Left lung (tissue), 10 donors: ENCODE data around the gene DDIT4. TPM values are rescaled to one million over a fixed set of nuclear protein-coding genes. Genes with fewer than 3 reads are reported as not detected.
A peak's percentile ranks its signal among the peaks of the same experiment; 100 is the strongest.

ENCODE experiments used
- ATAC-seq: fragments of 200-7000 bp; cut with Tn5 transposase; one replicate; pipeline ENCODE4 v1.9.1; 2020; ENCODE audit warnings: moderate library complexity
- DNase-seq, 4 donors: peaks; one replicate each; pipeline ENCODE4 v3.0.0-alpha.2; 2013 to 2020
- H3K27ac ChIP-seq, 2 donors: fragments of 200-600 bp; sonication (generic) in 1 of 2; one replicate each; pipeline versions ENCODE4 v1.5.0 to v1.8.0; 2020 to 2021
- H3K27me3 ChIP-seq, 2 donors: fragments of 200-600 bp; sonication (generic) in 1 of 2; one replicate each; pipeline versions ENCODE4 v1.5.0 to v1.8.0; 2020 to 2021
- H3K36me3 ChIP-seq, 2 donors: fragments of 200-600 bp; sonication (generic) in 1 of 2; one replicate each; pipeline versions ENCODE4 v1.5.0 to v1.8.0; 2020 to 2021
- H3K4me1 ChIP-seq, 2 donors: fragments of 200-600 bp; one replicate each; pipeline ENCODE4 v1.8.0; 2021
- H3K4me3 ChIP-seq, 2 donors: fragments of 200-600 bp; sonication (generic) in 1 of 2; one replicate each; pipeline versions ENCODE4 v1.5.0 to v1.8.0; 2020 to 2021; ENCODE audit warnings: mild to moderate bottlenecking in 1 of 2
- H3K9me3 ChIP-seq, 2 donors: fragments of 200-600 bp; sonication (generic) in 1 of 2; one replicate each; pipeline versions ENCODE4 v1.5.0 to v1.8.0; 2020 to 2021
- CTCF ChIP-seq, 2 donors: fragments of 200-600 bp; sonication (generic) in 1 of 2; IDR thresholded peaks; one replicate each; pipeline versions ENCODE4 v1.5.0 to v1.8.0; 2021; ENCODE audit warnings: antibody characterized with exemption in 2 of 2
- intact Hi-C, 2 donors: fragments of 100-400 bp; cut with DNase I; formaldehyde crosslinking; loops; one replicate each; pipeline versions ENCODE4 v1.11.2 to v1.14.2; 2022
- polyA plus RNA-seq, 6 donors: library from polyadenylated mRNA; unstranded; fragments of 120-200 nt; gene quantifications; one replicate each; pipeline ENCODE4 v1.2.1, GENCODE V29; 2013; ENCODE audit not compliant: insufficient read length in 6 of 6
- total RNA-seq, 2 donors: library from RNA; stranded (reverse); fragmentation: NEBNext Ultra II Directional; extraction: Animal tissue kit (Norgen Biotek cat#: 25700); gene quantifications; one replicate each; pipeline ENCODE4 v1.2.1, GENCODE V29; 2021
- donor health status: DM: no; HTN: yes; CAD: no.
- donor health status: DM: no; HTN: no; CAD: no.

DDIT4 gene
- total and polyA plus RNA-seq, 8 donors, result 40.7 to 98.7 (median 56.4) TPM

GRCh38 chr10:72312865-72313391, 39.2 kb downstream of the DDIT4 start:
- Histone ChIP-seq H3K36me3 (no peaks in the 10 kb centered on the region), H3K4me3 (no peak overlapping the region), H3K4me1 (peaks cover 37 to 70% of the 10 kb centered on the region in 2 donors), H3K9me3 (no peaks in the 10 kb centered on the region), H3K27ac (no peak overlapping the region), H3K27me3 (no peaks in the 10 kb centered on the region)
- no peak for DNase-seq
- intact Hi-C loops, result no loop called here
- TF ChIP-seq CTCF (IDR thresholded peaks at IDR 0.05), result no peak
- no peak for ATAC-seq

- ATAC-seq (no peak), DNase-seq (no peak)
- H3K9me3 ChIP-seq, result no peaks in the 10 kb centered on the region
- H3K4me3 ChIP-seq, result no peak overlapping the region
- H3K27me3 ChIP-seq, result no peaks in the 10 kb centered on the region
- intact Hi-C loops, result no loop called here
- TF ChIP-seq CTCF (IDR thresholded peaks at IDR 0.05), result no peak
- H3K36me3 ChIP-seq, result no peaks in the 10 kb centered on the region
- peak overlapping the region; percentile 75 to 92 for H3K27ac ChIP-seq
- H3K4me1 ChIP-seq, result peaks cover 31 to 70% of the 10 kb centered on the region in 2 donors
These were observed 40.5 kb downstream of the DDIT4 start for GRCh38 chr10:72314263-72314662.

- H3K36me3 ChIP-seq, result no peaks in the 10 kb centered on the region
- no peak for ATAC-seq
- TF ChIP-seq CTCF (IDR thresholded peaks at IDR 0.05), result no peak
- H3K4me1 ChIP-seq, result peaks cover 29 to 68% of the 10 kb centered on the region in 2 donors
- no peaks in the 10 kb centered on the region for H3K9me3 ChIP-seq
- peak overlapping the region; percentile 75 to 92 for H3K27ac ChIP-seq
- H3K4me3 ChIP-seq, result no peak overlapping the region
- H3K27me3 ChIP-seq, result no peaks in the 10 kb centered on the region
- no peak for DNase-seq
- intact Hi-C loops, result no loop called here
These were observed 41.3 kb downstream of the DDIT4 start for GRCh38 chr10:72315054-72315453.

GRCh38 chr10:72315611-72316385, 42.1 kb downstream of the DDIT4 start:
- peak; percentile 37 for ATAC-seq
- peak in 3 of 4 donors; percentile 62 to 81 (median 65) for DNase-seq
- Histone ChIP-seq H3K4me3 (no peak overlapping the region), H3K27me3 (no peaks in the 10 kb centered on the region), H3K4me1 (peaks cover 27 to 68% of the 10 kb centered on the region in 2 donors), H3K36me3 (no peaks in the 10 kb centered on the region), H3K27ac (peak overlapping the region; percentile 75 to 92), H3K9me3 (no peaks in the 10 kb centered on the region)
- no peak for TF ChIP-seq CTCF (IDR thresholded peaks at IDR 0.05)
- intact Hi-C loops, result no loop called here

GRCh38 chr10:72316386-72316700, 42.6 kb downstream of the DDIT4 start:
- Histone ChIP-seq H3K27me3 (no peaks in the 10 kb centered on the region), H3K27ac (peak overlapping the region; percentile 75 to 92), H3K4me3 (no peak overlapping the region), H3K9me3 (no peaks in the 10 kb centered on the region), H3K4me1 (peaks cover 32 to 72% of the 10 kb centered on the region in 2 donors), H3K36me3 (no peaks in the 10 kb centered on the region)
- ATAC-seq (no peak), DNase-seq (no peak)
- intact Hi-C loops, result no loop called here
- no peak for TF ChIP-seq CTCF (IDR thresholded peaks at IDR 0.05)
